Lower leg skin (tissue), 3 donors: ENCODE data around the gene MCM8.

Source experiments
- POLR2A ChIP-seq, 2 donors: fragments of 450-650 bp; IDR thresholded peaks; one replicate each; pipeline ENCODE4 v1.6.1; 2016 to 2017; ENCODE audit warnings: antibody characterized with exemption in 2 of 2, mild to moderate bottlenecking in 1 of 2, moderate library complexity in 1 of 2
- TF ChIP-seq, protein P1 (sequence below), 3 donors: fragments of 450-650 bp; IDR thresholded peaks; one replicate each; pipeline ENCODE4 v1.5.1; 2016; ENCODE audit warnings: antibody characterized with exemption in 3 of 3, mild to moderate bottlenecking in 3 of 3, moderate library complexity in 2 of 3

DNA sequence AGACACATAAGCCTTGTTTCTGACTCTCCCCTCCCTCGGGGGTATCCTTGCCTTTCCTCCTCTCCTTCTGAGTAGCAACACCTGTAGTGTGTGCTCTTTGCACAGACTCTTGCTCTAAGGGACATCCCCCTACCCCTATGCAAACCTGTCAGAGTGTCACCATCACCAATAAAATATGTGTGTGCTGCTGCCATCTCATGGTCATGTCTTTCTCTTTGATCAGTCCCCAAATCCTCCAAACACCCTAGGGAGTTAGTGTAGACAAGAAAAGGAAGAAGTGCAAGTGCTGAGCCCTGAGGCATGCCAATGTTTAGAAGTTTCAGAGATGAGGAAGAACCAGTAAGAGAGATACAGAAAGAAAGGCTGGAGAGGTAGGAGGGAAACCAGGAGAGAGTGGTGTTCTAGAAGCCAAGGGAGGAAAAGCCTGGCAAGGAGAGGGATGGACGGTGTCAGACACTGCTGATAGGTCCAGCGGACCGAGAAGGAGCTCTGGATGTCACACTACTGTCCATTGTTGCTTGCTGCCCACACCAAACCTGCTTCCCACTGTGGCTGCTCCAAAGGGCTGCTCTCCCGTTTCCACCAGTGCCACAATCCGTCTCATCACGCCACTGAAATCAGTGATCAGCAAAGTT, 16.5 kb upstream of the MCM8 start:
- TF ChIP-seq, protein P1, sequence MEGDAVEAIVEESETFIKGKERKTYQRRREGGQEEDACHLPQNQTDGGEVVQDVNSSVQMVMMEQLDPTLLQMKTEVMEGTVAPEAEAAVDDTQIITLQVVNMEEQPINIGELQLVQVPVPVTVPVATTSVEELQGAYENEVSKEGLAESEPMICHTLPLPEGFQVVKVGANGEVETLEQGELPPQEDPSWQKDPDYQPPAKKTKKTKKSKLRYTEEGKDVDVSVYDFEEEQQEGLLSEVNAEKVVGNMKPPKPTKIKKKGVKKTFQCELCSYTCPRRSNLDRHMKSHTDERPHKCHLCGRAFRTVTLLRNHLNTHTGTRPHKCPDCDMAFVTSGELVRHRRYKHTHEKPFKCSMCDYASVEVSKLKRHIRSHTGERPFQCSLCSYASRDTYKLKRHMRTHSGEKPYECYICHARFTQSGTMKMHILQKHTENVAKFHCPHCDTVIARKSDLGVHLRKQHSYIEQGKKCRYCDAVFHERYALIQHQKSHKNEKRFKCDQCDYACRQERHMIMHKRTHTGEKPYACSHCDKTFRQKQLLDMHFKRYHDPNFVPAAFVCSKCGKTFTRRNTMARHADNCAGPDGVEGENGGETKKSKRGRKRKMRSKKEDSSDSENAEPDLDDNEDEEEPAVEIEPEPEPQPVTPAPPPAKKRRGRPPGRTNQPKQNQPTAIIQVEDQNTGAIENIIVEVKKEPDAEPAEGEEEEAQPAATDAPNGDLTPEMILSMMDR (IDR thresholded peaks at IDR 0.05), result no peak
- TF ChIP-seq POLR2A (IDR thresholded peaks at IDR 0.05), result no peak
